ENCODE results near the gene NRIP2. TPM values are rescaled to one million over a fixed set of nuclear protein-coding genes. Genes with fewer than 3 reads are reported as not detected.
A peak's percentile ranks its signal among the peaks of the same experiment; 100 is the strongest.

The NRIP2 gene
- total and polyA plus RNA-seq, 10 of the 15 experiments (the other 5 are each of a cell fraction or from before 2014, with no cell fraction given): 0.04 to 0.83 (median 0.42) TPM; not detected in 7

- H3K4me2 ChIP-seq (ENCODE audit: control insufficient read depth, insufficient read depth): peak overlapping the region; percentile 92
- ChIA-PET POLR2A (interaction anchor here (0.5 to 2.4 kb wide), 3 partner anchors 11 to 18 kb away, joined by 4 to 12 read pairs (median 6); no protein-coding TSS in a partner anchor), RAD21 (ENCODE audit: unreplicated experiment) (interaction anchor here (0.9 to 1.9 kb wide), 2 partner anchors 11 to 18 kb away, joined by 3 to 13 read pairs; no protein-coding TSS in a partner anchor), SMC1A (ENCODE audit: uncharacterized antibody, unreplicated experiment) (interaction anchor here (0.6 to 3.1 kb wide), 3 partner anchors 17 to 81 kb away, joined by 3 to 10 read pairs (median 3); partner anchors contain the start of genes FOXM1, ITFG2 and RHNO1), CTCF (interaction anchor here (1.1 to 2.6 kb wide), 5 partner anchors 11 to 113 kb away, joined by 3 to 25 read pairs (median 5); partner anchors contain the start of gene ITFG2)
- H4K20me1 ChIP-seq (ENCODE audit: control insufficient read depth, insufficient read depth): no peaks in the 10 kb centered on the region; the same call in none of the 2 replicates
- no peaks in the 10 kb centered on the region for H3K9me3 ChIP-seq (replicated peaks; ENCODE audit: control insufficient read depth, insufficient read depth, low read length)
- peak overlapping the region; percentile 80 for H3K4me3 ChIP-seq
- no peaks in the 10 kb centered on the region; the same call in 1 of the 2 replicates for H3K4me1 ChIP-seq (ENCODE audit: control insufficient read depth, insufficient read depth, low read length)
- FAIRE-seq (no peak), ATAC-seq (peak; percentile 16; the same call in 2 of the 3 replicates), DNase-seq (ENCODE audit: low read depth, low spot score) (no peak)
- peak overlapping the region; percentile 89 for H2AFZ ChIP-seq (ENCODE audit: control insufficient read depth, low read depth, low read length)
- 1% methylated on average over 14 of the region's 14 CpGs for WGBS (ENCODE audit: insufficient coverage, insufficient replicate concordance, low lambda C conversion rate, missing lambda C conversion rate)
- H3K79me2 ChIP-seq (ENCODE audit: control insufficient read depth, insufficient read depth, low read length): peaks cover 25% of the 10 kb centered on the region
- no TSS peak for BruUV-seq (replicated peaks)
- 0 out of 2 replicates have a peak, but pooled peaks have one; percentile 12 for TF ChIP-seq NBN (IDR thresholded peaks at IDR 0.05)
- no peak for TF ChIP-seq FOS (IDR thresholded peaks at IDR 0.05; ENCODE audit: borderline replicate concordance, extremely low read depth, insufficient read length)
- TF ChIP-seq GABPA (IDR thresholded peaks at IDR 0.05; ENCODE audit: low read depth): no peak
- TF ChIP-seq IKZF2 (IDR thresholded peaks at IDR 0.05): peak in 1 of 2 experiments; percentile 24; a peak in 3 of 4 replicates
- 0 out of 2 replicates have a peak, but pooled peaks have one; percentile 6 for TF ChIP-seq MAX (IDR thresholded peaks at IDR 0.05; ENCODE audit: low read depth, low read length)
- peak; percentile 28; the same call in 1 of the 2 replicates for TF ChIP-seq RUNX3 (IDR thresholded peaks at IDR 0.05; ENCODE audit: low read length)
- TF ChIP-seq CTCF (IDR thresholded peaks at IDR 0.05 in 2 of 3, conservative IDR thresholded peaks at IDR 0.05 in 1 of 3; ENCODE audit: control insufficient read depth in 2 of 3, extremely low read depth in 1 of 3, insufficient read depth in 1 of 3, low read depth in 3 of 3, low read length in 3 of 3): peak in 1 of 3 experiments; percentile 34; a peak in 2 of 6 replicates
- TF ChIP-seq REST (IDR thresholded peaks at IDR 0.05; ENCODE audit: low read depth, low read length): no peak
- TF ChIP-seq RELB (IDR thresholded peaks at IDR 0.05; ENCODE audit: low read depth): peak; percentile 58; the same call in 1 of the 2 replicates
- in situ Hi-C loops (cut with MboI) (no loop called here), intact Hi-C loops (cut with micrococcal nuclease; ENCODE audit: unreplicated experiment) (no loop called here)
- H3K9ac ChIP-seq (ENCODE audit: control insufficient read depth, insufficient read depth, low read length): peak overlapping the region; percentile 78
- H3K27ac ChIP-seq (ENCODE audit: control insufficient read depth, insufficient read depth): peak overlapping the region; percentile 58
- peaks cover 0 to 3% of the 10 kb centered on the region in 2 experiments; a peak in 1 of 4 replicates for H3K27me3 ChIP-seq (replicated peaks in 1 of 2; ENCODE audit: control insufficient read depth in 2 of 2, insufficient read depth in 2 of 2, low read length in 1 of 2)
- H3K36me3 ChIP-seq (ENCODE audit: control insufficient read depth in 2 of 2, insufficient read depth in 2 of 2, low read length in 1 of 2): peaks cover 15 to 20% of the 10 kb centered on the region in 2 experiments
These were observed 38.6 kb downstream of the NRIP2 start for GRCh38 chr12:2796187-2796666.
